ENCODE results near the gene SLC35B1. TPM values are rescaled to one million over a fixed set of nuclear protein-coding genes. Genes with fewer than 3 reads are reported as not detected.
A peak's percentile ranks its signal among the peaks of the same experiment; 100 is the strongest.

SLC35B1 gene
- total RNA-seq, 4 donors from 2014 or later = 32.4 to 68.5 (median 36.2) TPM

DNA sequence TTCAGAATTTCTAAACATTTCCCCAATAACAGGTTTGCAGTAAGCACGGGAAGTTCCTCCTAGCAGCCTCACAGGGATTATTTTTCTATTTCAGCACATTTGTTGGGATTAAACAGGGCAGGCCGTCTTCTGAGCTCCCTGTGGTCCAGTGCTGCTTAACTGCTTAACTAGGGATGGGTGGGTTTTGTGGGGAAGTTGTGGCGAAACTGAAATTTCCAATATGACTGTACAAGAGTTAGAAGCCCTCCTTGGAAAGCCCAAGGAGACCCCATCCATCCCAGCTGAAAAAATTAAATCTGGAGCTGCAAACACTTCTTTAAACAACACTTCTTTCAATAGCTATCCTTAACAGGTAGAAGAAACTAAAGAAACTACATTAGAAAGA lies 33.9 kb upstream of the SLC35B1 start:
- H3K27me3 ChIP-seq = no peaks in the 10 kb centered on the region
- H3K4me3 ChIP-seq = peak overlapping the region in 1 of 4 donors; percentile 3
- no peaks in the 10 kb centered on the region for H3K9me3 ChIP-seq
- no peak for TF ChIP-seq CTCF (IDR thresholded peaks at IDR 0.05)
- TF ChIP-seq POLR2A (IDR thresholded peaks at IDR 0.05) = no peak
- peaks cover 24 to 80% (median 56%) of the 10 kb centered on the region in 3 donors for H3K4me1 ChIP-seq
- WGBS, 2 donors = 24 to 26% methylated on average over 3 of the region's 3 CpGs
- no peaks in the 10 kb centered on the region for H3K36me3 ChIP-seq
- DNase-seq = no peak
- intact Hi-C loops (cut with DNase I) = no loop called here
- H3K27ac ChIP-seq = peak overlapping the region; percentile 57 to 89 (median 86)

- 12 to 26% methylated on average over 5 of the region's 5 CpGs for WGBS, 2 donors
- DNase-seq = no peak
These were observed 33.4 kb upstream of the SLC35B1 start for GRCh38 chr17:49741009-49741691.

DNA sequence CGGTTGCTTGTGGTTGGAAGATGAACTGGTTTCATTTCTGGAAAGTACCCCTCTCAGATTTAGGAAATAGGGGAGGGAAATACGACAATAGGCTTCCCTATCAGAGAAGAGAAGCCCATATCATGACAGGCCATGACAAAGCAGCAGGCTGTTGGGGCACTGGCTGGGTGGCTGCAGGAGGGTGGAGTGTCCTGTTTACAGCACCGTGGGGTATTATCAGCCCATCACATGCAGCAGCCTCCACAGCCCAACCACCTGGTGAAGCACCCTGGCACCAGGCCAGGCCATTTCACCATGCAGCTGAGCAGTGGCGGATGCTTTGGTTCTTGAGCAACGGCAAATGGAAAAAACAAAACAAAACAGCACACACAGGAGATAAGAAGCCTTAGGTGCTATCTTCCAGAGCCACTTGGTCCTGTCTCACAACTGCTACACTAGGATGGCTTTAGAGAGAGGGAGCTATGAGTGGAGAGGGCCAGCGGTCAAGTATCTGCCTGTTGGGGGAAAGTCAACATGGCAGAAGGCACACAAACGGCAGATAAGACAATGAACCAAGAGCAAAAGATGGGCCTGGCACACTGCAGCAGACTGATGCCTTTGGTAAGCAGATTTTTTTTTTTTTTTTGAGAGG lies 32.0 kb upstream of the SLC35B1 start:
- Histone ChIP-seq H3K36me3 (no peaks in the 10 kb centered on the region), H3K4me1 (peaks cover 24 to 74% (median 52%) of the 10 kb centered on the region in 3 donors), H3K4me3 (peak overlapping the region in 1 of 4 donors; percentile 4), H3K27me3 (no peaks in the 10 kb centered on the region), H3K9me3 (no peaks in the 10 kb centered on the region), H3K27ac (peak overlapping the region; percentile 7 to 89 (median 86))
- intact Hi-C loops (cut with DNase I) = no loop called here
- TF ChIP-seq CTCF (IDR thresholded peaks at IDR 0.05) (no peak), POLR2A (IDR thresholded peaks at IDR 0.05) (peak in 1 of 4 donors; percentile 53)
- peak; percentile 69 for DNase-seq
- WGBS, 2 donors = 42 to 64% methylated on average over 4 to 7 of the region's 7 CpGs

More at GRCh38 chr17:49741009-49741691, 33.4 kb upstream of the SLC35B1 start:
- intact Hi-C loops (cut with DNase I) = no loop called here
- H3K36me3 ChIP-seq = no peaks in the 10 kb centered on the region
- H3K4me1 ChIP-seq = peaks cover 24 to 80% (median 56%) of the 10 kb centered on the region in 3 donors
- TF ChIP-seq POLR2A (IDR thresholded peaks at IDR 0.05) (no peak), CTCF (IDR thresholded peaks at IDR 0.05) (no peak)
- no peaks in the 10 kb centered on the region for H3K27me3 ChIP-seq
- H3K9me3 ChIP-seq = no peaks in the 10 kb centered on the region
- H3K4me3 ChIP-seq = peak overlapping the region in 1 of 4 donors; percentile 4
- peak overlapping the region; percentile 57 to 89 (median 86) for H3K27ac ChIP-seq

DNA sequence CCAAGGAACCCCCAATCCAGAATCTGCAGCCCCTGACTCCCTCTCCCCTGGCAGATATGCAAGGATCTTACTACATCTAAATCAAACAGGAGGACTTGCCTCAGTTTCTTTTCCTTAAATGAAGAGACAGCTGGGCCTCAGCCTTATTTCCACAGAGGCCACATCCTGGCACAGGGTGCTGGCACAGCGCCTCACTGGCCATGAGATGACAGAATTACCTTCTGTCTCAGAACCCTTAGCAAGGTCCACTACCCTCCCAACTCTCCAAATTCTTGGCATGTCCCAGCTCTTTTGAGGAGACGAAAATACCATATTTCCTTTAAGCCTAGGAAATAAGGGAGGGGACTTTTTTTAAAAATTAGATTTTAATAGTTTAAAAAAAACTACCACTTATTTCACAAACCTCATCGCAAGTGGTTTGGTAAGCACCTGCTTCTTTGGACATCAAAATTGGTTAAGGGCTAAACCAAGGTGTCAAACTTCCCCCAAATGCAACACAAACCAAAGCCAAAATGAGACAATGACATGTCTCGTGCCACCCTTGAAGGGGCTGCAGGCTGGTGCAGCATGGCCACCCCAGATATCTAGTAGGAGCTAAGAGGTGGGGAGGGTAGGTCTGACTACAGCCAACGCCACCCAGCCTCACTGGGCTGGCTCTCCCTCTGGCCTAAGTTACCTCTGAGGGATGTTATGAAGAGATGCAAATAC lies 30.8 kb upstream of the SLC35B1 start:
- TF ChIP-seq POLR2A (IDR thresholded peaks at IDR 0.05) (no peak), CTCF (IDR thresholded peaks at IDR 0.05) (no peak)
- no peak for DNase-seq
- Histone ChIP-seq H3K9me3 (no peaks in the 10 kb centered on the region), H3K27me3 (no peaks in the 10 kb centered on the region), H3K4me3 (no peak overlapping the region), H3K4me1 (peaks cover 24 to 66% (median 52%) of the 10 kb centered on the region in 3 donors), H3K36me3 (no peaks in the 10 kb centered on the region), H3K27ac (peak overlapping the region in 3 of 4 donors; percentile 85 to 89 (median 87))
- WGBS, 2 donors = 77% methylated on average over 5 of the region's 5 CpGs
- intact Hi-C loops (cut with DNase I) = no loop called here

All from esophagus squamous epithelium (tissue), 5 donors.